NT2/D1 (cell line): ENCODE measurements around the gene GOLGA3.

Experiments used
- SUZ12 ChIP-seq: IDR thresholded peaks from 2 replicates; pipeline ENCODE4 v1.6.1; 2011; ENCODE audit not compliant: insufficient read length, insufficient read depth; ENCODE audit errors: extremely low read depth
- YY1 ChIP-seq: IDR thresholded peaks from 2 replicates; pipeline ENCODE4 v1.6.1; 2011; ENCODE audit not compliant: insufficient read length, insufficient read depth

DNA sequence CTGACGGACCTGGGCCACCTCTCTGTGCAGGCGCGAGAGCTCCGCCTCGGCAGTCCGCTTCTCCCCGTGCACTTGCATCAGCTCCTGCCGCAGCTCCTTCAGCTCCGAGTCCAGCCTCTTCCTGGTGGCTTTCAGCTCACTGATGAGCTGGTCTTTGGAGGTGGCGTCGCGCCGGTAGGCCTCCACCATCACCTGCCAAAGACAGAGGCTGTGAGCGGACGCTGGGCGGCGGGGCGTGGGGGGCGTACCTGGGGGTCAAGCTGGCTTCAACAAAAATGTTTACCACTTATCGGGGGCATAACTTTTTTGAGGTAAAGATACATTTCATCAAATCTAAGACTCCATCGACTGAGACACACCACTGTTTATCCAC lies 39.6 kb downstream of the GOLGA3 start:
- TF ChIP-seq SUZ12 (no peak), YY1 (no peak)
